ENCODE data around the gene LSS. TPM values are rescaled to one million over a fixed set of nuclear protein-coding genes. Genes with fewer than 3 reads are reported as not detected.

The LSS gene
- total RNA-seq, 1 experiment from 2014 or later = 45.5 TPM

DNA sequence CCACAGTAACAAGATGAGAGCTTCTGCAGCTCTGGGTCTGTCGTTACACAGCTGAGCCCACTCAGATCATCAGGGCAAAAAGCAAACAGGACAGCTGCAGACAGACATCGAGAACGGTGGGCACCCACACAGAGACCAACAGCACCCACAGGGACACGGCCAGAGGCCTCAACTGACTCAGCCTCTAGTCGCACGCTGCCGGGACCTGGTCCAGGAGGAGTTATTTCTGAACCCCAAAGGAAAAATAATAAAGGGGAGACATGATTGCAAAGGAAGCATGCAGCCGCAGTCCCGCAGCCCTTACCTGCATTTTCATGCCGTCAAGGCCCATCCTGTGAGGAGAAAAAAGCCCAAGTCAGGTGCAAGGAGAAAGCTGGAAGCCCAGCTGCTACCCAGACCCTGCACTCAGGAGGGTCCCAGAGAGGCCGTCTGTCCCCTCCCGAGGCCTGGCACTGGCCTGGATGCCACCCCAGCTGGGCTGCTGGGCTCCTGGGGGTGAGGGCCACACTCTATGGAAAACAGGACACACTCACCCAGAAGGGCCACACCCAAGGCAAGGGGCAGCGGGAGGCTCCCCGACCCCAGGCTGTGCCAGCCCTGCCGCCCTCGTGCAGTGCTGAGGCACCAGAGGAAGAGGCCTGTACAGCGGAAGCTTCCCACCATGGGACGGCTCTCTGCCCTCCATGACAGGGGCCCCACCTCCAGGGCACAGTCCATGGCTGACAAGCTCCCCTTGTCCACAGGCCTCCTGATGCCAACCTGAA is 15.7 kb downstream of the LSS start:
- intact Hi-C loops (cut with micrococcal nuclease) = no loop called here
- no peak overlapping the region for H3K4me3 Mint-ChIP-seq (ENCODE audit: unreplicated experiment)
- DNase-seq (ENCODE audit: unreplicated experiment) = no peak
- no TSS peak for BruUV-seq (replicated peaks)
- H3K36me3 Mint-ChIP-seq (ENCODE audit: insufficient read depth, unreplicated experiment) = peaks cover 60% of the 10 kb centered on the region
- H3K9me3 Mint-ChIP-seq (ENCODE audit: unreplicated experiment) = no peaks in the 10 kb centered on the region
- H3K27ac Mint-ChIP-seq (ENCODE audit: low read depth, unreplicated experiment) = no peak overlapping the region
- POLR2A ChIA-PET = no interaction called here
- TF ChIP-seq, protein P1, sequence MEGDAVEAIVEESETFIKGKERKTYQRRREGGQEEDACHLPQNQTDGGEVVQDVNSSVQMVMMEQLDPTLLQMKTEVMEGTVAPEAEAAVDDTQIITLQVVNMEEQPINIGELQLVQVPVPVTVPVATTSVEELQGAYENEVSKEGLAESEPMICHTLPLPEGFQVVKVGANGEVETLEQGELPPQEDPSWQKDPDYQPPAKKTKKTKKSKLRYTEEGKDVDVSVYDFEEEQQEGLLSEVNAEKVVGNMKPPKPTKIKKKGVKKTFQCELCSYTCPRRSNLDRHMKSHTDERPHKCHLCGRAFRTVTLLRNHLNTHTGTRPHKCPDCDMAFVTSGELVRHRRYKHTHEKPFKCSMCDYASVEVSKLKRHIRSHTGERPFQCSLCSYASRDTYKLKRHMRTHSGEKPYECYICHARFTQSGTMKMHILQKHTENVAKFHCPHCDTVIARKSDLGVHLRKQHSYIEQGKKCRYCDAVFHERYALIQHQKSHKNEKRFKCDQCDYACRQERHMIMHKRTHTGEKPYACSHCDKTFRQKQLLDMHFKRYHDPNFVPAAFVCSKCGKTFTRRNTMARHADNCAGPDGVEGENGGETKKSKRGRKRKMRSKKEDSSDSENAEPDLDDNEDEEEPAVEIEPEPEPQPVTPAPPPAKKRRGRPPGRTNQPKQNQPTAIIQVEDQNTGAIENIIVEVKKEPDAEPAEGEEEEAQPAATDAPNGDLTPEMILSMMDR (IDR thresholded peaks at IDR 0.05; ENCODE audit: unreplicated experiment) = no peak
- H3K27me3 Mint-ChIP-seq (ENCODE audit: insufficient read depth, unreplicated experiment) = no peaks in the 10 kb centered on the region
- CTCF ChIA-PET = interaction anchor here (0.9 kb wide), 1 partner anchor 12 kb away, joined by 4 read pairs; no protein-coding TSS in a partner anchor
- H3K4me1 Mint-ChIP-seq (ENCODE audit: insufficient read depth, unreplicated experiment) = no peaks in the 10 kb centered on the region

DNA sequence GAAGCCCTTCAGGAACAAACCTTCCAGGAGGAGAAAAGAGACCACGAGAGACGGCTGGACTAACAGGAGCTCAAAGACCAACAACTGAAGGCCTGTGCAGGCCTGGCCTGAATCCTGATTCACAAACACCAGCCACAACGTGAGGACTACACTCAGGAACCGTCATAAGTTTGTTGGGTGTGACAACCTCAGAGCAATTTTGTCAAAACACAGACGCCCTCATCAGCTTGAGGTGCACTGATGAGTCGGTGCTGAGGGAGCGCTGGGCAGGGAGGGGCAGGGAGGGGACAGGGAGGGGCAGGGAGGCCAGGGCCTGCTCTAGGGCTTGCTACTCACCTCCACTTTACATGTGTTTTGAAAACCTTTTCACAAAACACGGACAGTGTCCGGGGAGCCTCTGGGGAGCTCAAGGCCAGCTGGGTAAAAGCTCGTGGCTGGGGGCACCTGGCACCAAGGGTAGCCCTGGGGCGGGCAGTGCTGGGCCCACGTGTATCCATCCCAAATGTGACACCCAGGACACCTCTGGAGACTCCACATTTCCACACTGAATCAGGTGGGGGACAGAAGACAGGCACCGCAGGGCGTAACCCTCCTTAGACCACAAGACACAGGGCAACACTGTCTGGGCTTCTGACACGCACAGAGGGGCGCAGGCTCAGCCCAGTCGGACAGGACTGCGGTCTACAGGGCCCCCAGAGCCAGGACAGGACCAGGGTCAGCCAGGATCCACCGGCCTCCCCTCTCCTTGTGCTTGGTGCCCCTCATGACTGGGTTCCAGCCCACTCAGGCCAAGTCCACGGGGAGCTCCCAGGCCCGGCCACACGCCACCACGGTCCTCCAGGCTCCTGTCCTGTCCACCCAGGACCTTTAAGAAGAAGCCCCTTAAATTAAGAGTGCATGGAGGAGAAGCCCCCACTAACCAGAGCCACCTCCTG is 16.5 kb downstream of the LSS start:
- ChIA-PET POLR2A (no interaction called here), CTCF (interaction anchor here (0.7 to 1.0 kb wide), 3 partner anchors 7 to 17 kb away, joined by 3 to 4 read pairs (median 3); no protein-coding TSS in a partner anchor)
- no peak overlapping the region for H3K4me3 Mint-ChIP-seq (ENCODE audit: unreplicated experiment)
- no peaks in the 10 kb centered on the region for H3K4me1 Mint-ChIP-seq (ENCODE audit: insufficient read depth, unreplicated experiment)
- TF ChIP-seq, protein P1 (IDR thresholded peaks at IDR 0.05; ENCODE audit: unreplicated experiment) = no peak
- peaks cover 55% of the 10 kb centered on the region for H3K36me3 Mint-ChIP-seq (ENCODE audit: insufficient read depth, unreplicated experiment)
- intact Hi-C loops (cut with micrococcal nuclease) = no loop called here
- H3K27me3 Mint-ChIP-seq (ENCODE audit: insufficient read depth, unreplicated experiment) = no peaks in the 10 kb centered on the region
- DNase-seq (ENCODE audit: unreplicated experiment) = no peak
- no peaks in the 10 kb centered on the region for H3K9me3 Mint-ChIP-seq (ENCODE audit: unreplicated experiment)
- no peak overlapping the region for H3K27ac Mint-ChIP-seq (ENCODE audit: low read depth, unreplicated experiment)
- BruUV-seq (replicated peaks) = no TSS peak

DNA sequence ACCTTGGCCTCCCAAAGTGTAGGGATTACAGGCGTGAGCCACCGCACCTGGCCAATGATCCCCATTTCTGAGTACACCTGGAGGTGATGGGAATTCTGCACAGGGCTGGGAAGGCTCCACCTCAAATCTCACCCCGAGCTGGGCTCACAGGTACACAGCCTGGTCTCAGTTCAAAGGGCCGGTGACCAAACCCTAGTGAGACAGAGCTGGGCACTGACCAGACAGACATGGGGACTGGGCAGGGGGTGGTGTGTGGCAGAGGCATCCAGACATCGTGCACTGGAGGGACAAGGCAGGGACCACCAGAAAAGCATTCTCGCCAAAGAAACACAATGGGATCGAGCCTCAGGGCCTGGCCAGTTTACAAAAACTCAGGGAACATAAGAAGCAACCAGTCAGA is 17.2 kb downstream of the LSS start:
- Mint-ChIP-seq H3K36me3 (ENCODE audit: insufficient read depth, unreplicated experiment) (peaks cover 54% of the 10 kb centered on the region), H3K27me3 (ENCODE audit: insufficient read depth, unreplicated experiment) (no peaks in the 10 kb centered on the region), H3K9me3 (ENCODE audit: unreplicated experiment) (no peaks in the 10 kb centered on the region), H3K4me1 (ENCODE audit: insufficient read depth, unreplicated experiment) (no peaks in the 10 kb centered on the region), H3K27ac (ENCODE audit: low read depth, unreplicated experiment) (no peak overlapping the region), H3K4me3 (ENCODE audit: unreplicated experiment) (no peak overlapping the region)
- ChIA-PET CTCF (interaction anchor here (0.7 to 1.0 kb wide), 4 partner anchors 8 to 68 kb away, joined by 3 to 4 read pairs (median 4); no protein-coding TSS in a partner anchor), POLR2A (no interaction called here)
- TF ChIP-seq, protein P1 (IDR thresholded peaks at IDR 0.05; ENCODE audit: unreplicated experiment) = no peak
- intact Hi-C loops (cut with micrococcal nuclease) = no loop called here
- DNase-seq (ENCODE audit: unreplicated experiment) = no peak
- no TSS peak for BruUV-seq (replicated peaks)
